GM12878 (cell line): ENCODE data around the gene SLCO2A1.

Experiments
- EP300 ChIP-seq, 2 experiments: fragments of 150-350 bp in 1 of 2; IDR thresholded peaks; 2 replicates each; pipeline ENCODE4 v1.6.1; 2011 to 2012; ENCODE audit warnings: low read depth in 2 of 2, low read length in 2 of 2, borderline replicate concordance in 1 of 2, improper control_type of control experiment in 1 of 2, inconsistent platforms in 1 of 2; ENCODE audit not compliant: control insufficient read depth in 1 of 2
- FOXM1 ChIP-seq: IDR thresholded peaks from 2 replicates; pipeline ENCODE4 v1.6.1; 2012; ENCODE audit warnings: low read depth, mild to moderate bottlenecking, inconsistent platforms, low read length, moderate library complexity
- POLR2AphosphoS5 ChIP-seq: IDR thresholded peaks from 2 replicates; pipeline ENCODE4 v1.6.1; 2011; ENCODE audit warnings: mild to moderate bottlenecking, low read length, inconsistent platforms
- TF ChIP-seq, protein P1 (sequence below): fragments of 450-650 bp; IDR thresholded peaks from 2 replicates; pipeline ENCODE4 v1.6.1; 2016; ENCODE audit warnings: mild to moderate bottlenecking

DNA sequence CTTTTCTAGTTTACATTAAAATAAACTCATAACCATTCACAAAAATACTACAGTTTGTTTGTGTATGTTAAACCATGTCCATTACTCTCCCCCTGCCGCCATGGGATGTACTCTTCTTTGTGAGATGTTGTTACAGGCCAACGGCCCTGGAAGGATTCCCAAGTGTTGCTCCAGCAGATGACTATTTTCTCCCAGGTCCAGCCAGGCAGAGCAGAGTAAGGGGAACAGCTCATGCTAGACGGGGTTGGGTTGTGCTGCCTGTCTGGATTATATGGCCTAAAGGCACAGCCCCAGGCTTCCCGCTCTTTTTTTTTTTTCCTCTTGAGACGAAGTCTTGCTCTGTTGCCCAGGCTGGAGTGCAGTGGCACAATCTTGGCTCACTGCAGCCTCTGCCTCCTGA, 24.5 kb upstream of the SLCO2A1 start:
- TF ChIP-seq FOXM1: no peak
- no peak for TF ChIP-seq POLR2AphosphoS5
- no peak for TF ChIP-seq EP300 (IDR thresholded peaks at IDR 0.05; ENCODE audit: borderline replicate concordance in 1 of 2, control insufficient read depth in 1 of 2, low read depth in 2 of 2, low read length in 2 of 2)
- TF ChIP-seq, protein P1, sequence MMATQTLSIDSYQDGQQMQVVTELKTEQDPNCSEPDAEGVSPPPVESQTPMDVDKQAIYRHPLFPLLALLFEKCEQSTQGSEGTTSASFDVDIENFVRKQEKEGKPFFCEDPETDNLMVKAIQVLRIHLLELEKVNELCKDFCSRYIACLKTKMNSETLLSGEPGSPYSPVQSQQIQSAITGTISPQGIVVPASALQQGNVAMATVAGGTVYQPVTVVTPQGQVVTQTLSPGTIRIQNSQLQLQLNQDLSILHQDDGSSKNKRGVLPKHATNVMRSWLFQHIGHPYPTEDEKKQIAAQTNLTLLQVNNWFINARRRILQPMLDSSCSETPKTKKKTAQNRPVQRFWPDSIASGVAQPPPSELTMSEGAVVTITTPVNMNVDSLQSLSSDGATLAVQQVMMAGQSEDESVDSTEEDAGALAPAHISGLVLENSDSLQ: no peak
